Measurements from ENCODE around the gene COX5B.
"Not testable (repeated sequence)": the region's sequence is repeated elsewhere in the genome, so short reads cannot be mapped to it uniquely, and the experiment has no call there.

COX5B gene

DNA sequence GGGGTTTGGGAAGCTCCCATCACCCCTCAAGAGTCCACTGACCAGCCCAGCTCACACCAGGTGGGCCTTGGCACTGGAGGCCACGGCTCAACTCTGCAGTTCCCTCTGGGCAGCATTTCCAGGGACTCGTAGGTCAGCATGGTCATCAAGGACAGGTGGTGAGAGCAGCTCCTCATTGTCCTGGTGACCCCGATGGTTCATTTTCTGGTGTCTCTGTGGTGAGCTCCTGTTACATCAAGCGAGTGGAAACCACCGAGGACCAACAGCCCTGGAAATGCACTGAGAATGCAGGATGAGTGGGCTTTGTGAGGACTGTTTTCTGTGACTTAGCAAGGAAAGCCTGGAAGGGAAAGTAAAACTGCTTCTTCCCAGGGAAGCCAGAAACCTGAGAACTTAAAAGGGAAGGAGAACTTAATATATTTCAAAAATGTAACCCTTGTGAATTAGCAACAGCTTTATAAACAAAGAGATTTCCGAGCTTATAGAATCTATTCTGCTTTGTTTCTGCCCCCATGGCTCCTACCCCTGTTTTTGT lies 26.8 kb downstream of the COX5B start:
- not testable (repeated sequence) for DNase-seq (ENCODE audit: low read depth in 4 of 4, low spot score in 1 of 4)

DNA sequence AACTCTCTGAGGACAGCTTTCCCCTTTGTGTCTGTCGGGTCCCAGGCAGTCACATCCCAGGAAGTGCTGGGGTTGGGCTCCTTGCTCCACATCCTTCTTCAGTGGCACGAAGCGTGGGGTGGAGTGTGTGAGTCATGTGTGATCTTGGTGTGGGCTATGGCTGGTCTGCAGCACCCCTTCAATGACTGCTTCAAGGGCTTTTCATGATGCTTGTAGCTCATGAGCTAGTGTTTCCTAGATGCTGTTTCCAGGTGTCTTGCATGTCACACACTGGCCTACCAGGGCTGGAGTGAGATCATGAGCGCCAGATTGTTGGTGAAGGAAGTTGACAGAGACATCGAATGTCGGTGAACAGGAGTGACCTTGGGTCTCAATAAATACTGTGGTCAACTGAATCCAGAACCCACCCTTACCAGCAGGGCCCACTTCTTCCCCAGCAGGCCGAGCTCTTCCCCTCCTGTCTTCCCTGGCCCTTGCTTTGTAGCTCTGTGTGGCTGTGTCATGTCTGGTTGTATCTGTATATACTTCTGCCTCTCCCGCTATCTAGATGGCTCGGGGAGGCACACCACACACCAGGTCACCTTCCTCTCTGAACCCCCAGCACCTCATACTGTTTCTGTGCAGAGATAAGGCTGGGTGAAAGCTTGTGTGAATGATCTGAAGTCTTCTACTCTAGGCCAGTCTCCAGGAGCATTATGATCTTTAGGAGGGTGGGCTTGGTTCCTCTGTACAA lies 27.5 kb downstream of the COX5B start:
- DNase-seq (ENCODE audit: low read depth in 4 of 4, low spot score in 1 of 4) = no peak

DNA sequence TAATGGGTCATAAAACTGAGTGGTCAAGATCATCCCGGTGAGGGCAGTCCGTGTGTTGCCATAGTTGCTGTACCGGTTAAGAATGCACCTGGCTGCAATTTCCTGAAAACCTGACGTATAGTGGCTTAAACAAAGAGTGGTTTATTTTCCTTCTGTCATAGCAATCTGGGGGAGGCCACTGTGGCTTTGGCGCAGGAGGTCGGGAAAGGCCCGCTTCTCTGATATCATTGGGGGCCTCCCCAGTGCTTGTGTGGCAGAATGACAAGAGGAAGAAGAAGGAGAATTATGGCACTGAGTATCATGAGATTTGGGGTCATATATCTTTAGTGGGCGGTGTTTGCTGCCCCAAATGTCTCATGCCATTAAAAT lies 28.0 kb downstream of the COX5B start:
- peak in 1 of 4 experiments; percentile 27 for DNase-seq (ENCODE audit: low read depth in 4 of 4, low spot score in 1 of 4)

DNA sequence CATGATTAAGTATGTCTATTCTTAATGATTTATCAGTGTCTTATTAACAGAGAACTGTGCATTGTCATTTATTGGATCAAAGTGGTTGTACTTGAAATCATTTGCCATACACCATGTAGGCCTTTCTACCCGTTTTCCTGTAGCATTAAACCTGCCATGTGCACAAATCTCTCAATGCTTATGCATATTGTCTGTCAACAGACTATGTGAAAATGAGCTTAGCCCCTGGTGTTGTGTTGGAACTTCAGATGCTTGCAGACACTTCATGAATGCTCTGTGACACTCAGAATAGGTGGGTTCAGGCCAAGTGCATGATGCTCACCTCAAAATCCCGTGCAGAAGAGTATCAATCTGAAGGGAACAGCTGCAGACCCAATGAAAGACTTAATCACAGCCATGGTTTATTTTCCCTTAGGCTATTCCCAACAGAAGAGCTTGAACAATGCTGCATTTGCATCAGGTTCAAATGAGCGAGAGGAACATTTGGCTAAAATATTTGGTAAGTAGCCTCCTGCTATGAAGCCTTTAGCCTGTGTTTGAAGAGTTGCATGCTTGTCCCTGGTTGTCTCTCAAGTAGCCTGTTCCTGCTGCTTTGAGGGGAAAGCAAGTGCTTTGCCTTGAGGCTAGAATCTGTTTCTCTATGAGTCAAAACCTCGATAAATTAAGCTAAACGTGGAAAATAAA lies 29.7 kb downstream of the COX5B start:
- no peak for DNase-seq (ENCODE audit: low read depth in 4 of 4, low spot score in 1 of 4)

DNA sequence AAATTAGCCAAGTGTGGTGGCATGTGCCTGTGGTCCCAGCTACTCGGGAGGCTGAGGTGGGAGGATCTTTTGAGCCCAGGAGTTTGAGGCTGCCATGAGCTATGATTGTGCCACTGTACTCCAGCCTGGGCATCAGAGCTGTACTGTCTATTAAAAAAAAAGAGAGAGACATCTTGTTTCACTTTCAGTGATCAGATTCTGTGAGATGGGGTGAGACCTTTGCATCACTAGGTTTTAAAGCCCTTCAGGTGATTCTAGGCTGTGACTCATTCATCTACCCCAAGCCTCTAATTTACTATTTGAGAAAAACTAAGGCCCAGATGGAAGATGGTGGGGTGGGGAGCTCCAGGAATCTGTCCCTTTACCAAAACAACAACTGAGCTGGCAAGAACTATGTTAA lies 30.8 kb downstream of the COX5B start:
- no peak for DNase-seq (ENCODE audit: low read depth in 4 of 4, low spot score in 1 of 4)

DNA sequence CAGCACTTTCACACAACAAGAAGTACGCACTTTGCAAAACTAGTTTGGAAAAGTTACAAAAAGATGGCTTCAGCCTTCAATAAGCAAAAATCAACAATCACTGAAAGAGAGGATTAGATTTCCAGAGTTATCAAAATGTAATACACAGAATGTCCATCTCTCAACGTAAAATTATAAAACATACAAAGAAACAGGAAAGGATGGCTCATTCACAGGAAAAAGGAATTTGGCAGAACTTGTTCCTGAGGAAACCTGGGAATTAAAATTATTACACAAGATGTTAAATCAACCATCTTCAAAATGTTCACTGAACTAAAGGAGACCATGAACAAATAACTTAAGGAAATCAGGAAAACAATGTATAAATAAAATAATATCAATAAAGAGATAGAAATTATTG lies 31.6 kb downstream of the COX5B start:
- no peak for DNase-seq (ENCODE audit: low read depth in 4 of 4, low spot score in 1 of 4)

DNA sequence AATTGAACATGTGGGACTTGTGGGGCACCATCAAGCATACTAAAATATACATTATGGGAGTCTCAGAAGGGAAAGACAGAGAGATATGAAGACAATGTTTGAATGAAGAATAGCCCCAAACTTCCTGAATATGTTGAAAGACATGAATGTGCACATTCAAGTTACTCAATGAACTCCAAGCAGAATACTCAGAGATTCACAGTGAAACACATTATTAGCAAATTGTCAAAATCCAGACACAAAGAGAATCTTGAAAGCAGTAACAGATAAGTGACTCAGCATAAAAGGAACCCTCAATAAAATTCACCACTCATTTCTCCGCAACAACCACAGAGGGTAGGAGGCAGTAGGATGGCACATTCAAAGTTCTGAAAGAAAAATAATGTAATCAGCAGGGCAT lies 32.4 kb downstream of the COX5B start:
- no peak for DNase-seq (ENCODE audit: low read depth in 4 of 4, low spot score in 1 of 4)

DNA sequence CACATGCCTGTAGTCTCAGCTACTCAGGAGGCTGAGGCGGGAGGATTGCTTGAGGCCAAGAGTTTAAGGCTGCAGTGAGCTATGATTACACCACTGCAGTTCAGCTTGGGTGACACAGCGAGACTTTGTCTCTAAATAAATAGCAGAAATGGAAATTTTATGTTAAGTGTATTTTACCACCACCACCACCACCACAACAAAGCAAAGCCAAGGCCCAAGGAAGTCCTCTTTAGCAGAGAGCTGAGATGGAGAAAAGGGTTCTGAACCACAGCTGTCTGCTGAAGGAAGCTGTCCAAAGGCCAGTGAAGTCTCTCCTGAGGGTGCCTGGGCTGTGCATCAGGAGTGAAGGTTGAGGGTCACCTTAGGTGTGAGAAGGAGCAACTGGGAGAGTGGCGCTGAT lies 41.4 kb downstream of the COX5B start:
- not testable (repeated sequence) for DNase-seq (ENCODE audit: low read depth in 4 of 4, low spot score in 1 of 4)

DNA sequence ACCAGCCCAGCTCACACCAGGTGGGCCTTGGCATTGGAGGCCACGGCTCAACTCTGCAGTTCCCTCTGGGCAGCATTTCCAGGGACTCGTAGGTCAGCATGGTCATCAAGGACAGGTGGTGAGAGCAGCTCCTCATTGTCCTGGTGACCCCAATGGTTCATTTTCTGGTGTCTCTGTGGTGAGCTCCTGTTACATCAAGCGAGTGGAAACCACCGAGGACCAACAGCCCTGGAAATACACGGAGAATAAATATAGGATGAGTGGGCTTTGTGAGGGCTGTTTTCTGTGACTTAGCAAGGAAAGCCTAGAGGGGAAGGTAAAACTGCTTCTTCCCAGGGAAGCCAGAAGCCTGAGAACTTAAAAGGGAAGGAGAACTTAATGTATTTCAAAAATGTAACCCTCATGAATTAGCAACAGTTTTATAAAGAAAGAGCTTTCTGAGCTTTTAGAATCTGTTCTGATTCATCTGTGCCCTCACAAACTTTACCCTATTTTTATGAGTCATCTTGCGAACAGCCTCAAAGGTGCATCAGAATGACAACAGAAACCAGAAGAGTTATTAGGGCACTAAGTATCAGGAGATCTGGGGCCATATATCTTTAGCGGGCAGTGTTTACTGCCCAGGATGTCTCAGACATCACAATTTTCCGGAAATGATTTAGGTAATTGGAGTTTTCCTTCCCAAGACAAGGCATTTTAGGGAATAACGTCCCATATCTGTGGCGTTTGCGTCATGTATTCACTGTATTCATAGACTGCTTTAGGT lies 42.4 kb downstream of the COX5B start:
- DNase-seq (ENCODE audit: low read depth in 4 of 4, low spot score in 1 of 4) = no peak

DNA sequence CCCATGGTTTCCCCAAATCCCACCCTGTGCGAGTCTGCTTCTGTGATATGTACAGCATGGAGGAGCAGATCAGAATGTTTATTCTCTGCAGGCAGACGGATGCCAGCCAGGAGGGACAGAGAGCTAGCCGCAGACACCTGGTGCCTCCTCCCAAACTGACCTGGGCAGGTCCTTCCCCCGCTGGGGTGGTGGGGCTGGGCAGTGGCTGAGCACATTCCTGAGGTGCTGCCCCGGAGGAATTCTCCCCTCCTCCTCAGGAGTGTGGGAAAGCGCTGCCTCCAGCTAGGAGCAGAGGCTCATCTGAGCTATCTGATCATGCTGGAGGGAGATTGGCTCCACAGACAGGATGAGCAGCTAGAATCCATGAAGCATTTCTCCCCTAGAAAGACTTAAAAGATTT lies 45.3 kb downstream of the COX5B start:
- no peak for DNase-seq (ENCODE audit: low read depth in 4 of 4, low spot score in 1 of 4)

DNA sequence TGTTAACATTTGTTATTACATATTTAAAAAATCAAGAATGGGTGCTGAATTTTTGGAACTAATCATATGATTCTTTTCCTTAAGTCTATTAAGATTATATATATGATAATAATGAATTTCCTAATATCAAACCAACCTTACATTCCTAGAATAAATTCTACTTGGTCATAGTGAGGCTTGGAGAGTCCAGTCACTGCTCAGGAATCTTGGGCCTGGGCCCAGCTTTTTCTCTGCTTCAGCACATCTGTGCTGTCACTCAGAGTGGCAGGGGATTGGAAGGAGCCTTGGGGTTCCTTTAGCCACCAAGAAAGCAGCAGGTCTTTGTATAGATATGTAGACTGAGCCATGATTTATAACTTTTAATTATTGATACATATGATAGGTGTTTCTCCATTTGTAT lies 47.6 kb downstream of the COX5B start:
- DNase-seq (ENCODE audit: low read depth in 4 of 4, low spot score in 1 of 4) = no peak

DNA sequence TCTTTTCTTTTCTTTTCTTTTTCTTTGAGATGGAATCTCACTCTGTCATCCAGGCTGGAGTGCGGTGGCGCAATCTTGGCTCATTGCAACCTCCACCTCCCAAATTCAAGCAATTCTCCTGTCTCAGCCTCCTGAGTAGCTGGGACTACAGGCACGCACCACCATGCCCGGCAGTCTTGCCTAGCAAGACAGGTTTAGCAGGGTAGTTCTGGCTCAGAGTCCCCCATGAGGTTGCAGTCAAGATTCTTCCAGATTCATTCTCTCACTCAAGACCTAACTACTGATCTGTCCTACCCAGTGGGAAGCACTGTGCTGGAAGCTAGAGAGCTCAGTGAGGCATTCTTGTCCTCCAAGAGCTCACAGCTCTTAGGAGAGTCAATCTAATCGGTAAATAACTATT lies 49.9 kb downstream of the COX5B start:
- no peak for DNase-seq (ENCODE audit: low read depth in 4 of 4, low spot score in 1 of 4)

DNA sequence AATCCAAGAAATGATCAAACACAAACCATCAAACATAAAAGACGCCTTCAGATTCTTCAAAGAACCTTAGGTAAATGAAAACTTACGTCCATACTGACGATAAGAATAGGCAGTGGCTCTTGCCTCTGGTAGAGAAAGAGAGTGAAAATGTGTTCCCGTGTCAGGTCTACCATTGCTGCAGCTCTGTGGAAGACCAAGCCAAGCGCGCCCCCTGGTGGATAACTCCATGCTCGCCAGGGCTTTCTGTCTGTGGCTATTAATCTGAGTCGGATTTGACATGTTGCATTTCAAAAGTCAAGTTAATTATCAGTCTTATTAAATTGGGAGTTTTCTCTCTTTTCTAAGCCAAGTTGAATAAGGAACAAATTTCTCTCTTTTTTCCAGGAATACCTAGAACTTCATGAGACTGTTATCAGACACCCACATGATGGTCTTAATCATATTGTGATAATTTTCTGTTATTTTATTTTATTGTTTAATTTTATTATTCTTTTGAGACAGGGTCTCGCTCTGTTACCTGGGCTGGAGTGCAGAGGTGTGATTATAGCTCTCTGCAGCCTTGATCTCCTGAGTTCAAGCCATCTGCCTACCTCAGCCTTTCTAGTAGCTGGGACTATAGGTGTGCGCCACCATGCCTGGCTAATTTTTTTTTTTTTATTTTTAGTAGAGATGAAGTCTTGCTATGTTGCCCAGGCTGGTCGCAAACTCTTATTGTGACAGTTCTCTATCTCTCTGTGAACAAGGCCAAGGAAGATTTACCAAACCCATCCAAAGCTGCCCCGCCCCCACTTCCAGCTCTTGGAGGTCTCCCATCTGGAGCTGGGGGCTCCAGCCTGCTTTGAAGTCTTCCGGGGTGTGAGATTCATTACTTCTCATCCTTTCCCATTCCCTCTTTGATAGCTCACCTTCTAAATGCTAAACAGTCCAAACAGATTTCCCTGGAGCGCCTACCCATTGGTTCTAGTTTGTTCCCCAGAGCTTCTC lies 51.7 kb downstream of the COX5B start:
- peak; percentile 87 to 97 (median 92) for DNase-seq (ENCODE audit: low read depth in 4 of 4, low spot score in 1 of 4)
